Measurements from ENCODE around the gene RAB11FIP3. TPM values are rescaled to one million over a fixed set of nuclear protein-coding genes. Genes with fewer than 3 reads are reported as not detected.

Gene RAB11FIP3
- total RNA-seq, 1 experiment from 2014 or later = 12.8 TPM

DNA sequence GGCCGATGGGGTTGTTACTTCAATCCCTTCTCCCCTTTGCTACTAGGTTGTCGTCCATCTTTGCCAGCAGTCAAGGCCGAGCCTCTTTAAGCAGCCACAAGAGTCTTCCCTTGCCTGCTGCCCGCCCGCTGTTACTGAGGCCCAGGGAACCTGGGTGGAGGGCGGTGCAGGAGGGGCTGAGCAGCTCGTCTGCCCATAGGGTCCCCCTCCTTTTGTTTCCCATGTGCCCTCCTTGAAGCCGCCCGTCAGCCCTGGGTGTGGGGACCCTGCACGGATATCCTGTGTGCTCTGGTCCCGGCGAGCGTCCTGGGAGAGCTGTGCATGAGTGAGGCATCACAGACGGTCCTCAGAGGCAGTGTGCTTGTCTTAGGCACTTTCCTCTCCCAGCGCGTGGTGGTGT is 64.2 kb downstream of the RAB11FIP3 start:
- TF ChIP-seq, protein P1, sequence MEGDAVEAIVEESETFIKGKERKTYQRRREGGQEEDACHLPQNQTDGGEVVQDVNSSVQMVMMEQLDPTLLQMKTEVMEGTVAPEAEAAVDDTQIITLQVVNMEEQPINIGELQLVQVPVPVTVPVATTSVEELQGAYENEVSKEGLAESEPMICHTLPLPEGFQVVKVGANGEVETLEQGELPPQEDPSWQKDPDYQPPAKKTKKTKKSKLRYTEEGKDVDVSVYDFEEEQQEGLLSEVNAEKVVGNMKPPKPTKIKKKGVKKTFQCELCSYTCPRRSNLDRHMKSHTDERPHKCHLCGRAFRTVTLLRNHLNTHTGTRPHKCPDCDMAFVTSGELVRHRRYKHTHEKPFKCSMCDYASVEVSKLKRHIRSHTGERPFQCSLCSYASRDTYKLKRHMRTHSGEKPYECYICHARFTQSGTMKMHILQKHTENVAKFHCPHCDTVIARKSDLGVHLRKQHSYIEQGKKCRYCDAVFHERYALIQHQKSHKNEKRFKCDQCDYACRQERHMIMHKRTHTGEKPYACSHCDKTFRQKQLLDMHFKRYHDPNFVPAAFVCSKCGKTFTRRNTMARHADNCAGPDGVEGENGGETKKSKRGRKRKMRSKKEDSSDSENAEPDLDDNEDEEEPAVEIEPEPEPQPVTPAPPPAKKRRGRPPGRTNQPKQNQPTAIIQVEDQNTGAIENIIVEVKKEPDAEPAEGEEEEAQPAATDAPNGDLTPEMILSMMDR (IDR thresholded peaks at IDR 0.05 in 2 of 3, conservative IDR thresholded peaks at IDR 0.05 in 1 of 3; ENCODE audit: borderline replicate concordance in 1 of 3, insufficient read depth in 1 of 3, low read depth in 2 of 3, low read length in 2 of 3) = no peak
- TF ChIP-seq POLR2AphosphoS5 (IDR thresholded peaks at IDR 0.05; ENCODE audit: low read depth, low read length) (no peak), ZNF274 (IDR thresholded peaks at IDR 0.05; ENCODE audit: low read depth, low read length) (no peak), YY1 (IDR thresholded peaks at IDR 0.05; ENCODE audit: extremely low read depth, insufficient replicate concordance, low read depth, low read length) (no peak), ELF1 (IDR thresholded peaks at IDR 0.05; ENCODE audit: borderline replicate concordance, low read depth) (no peak), SP1 (IDR thresholded peaks at IDR 0.05; ENCODE audit: low read depth) (no peak), SRF (IDR thresholded peaks at IDR 0.05; ENCODE audit: low read depth) (no peak), CBX3 (IDR thresholded peaks at IDR 0.05; ENCODE audit: low read depth) (no peak), CEBPB (IDR thresholded peaks at IDR 0.05; ENCODE audit: low read depth) (no peak), EGR1 (IDR thresholded peaks at IDR 0.05; ENCODE audit: low read depth) (no peak), FOSL1 (IDR thresholded peaks at IDR 0.05; ENCODE audit: low read depth) (no peak), RAD21 (IDR thresholded peaks at IDR 0.05; ENCODE audit: low read depth) (no peak), EZH2 (IDR thresholded peaks at IDR 0.05) (no peak), EZH2phosphoT487 (IDR thresholded peaks at IDR 0.05; ENCODE audit: borderline replicate concordance) (no peak), ZFX (IDR thresholded peaks at IDR 0.05) (no peak), TCF7L2 (IDR thresholded peaks at IDR 0.05; ENCODE audit: borderline replicate concordance, extremely low read depth, insufficient read depth, insufficient read length) (no peak)
- TF ChIP-seq, protein P2, sequence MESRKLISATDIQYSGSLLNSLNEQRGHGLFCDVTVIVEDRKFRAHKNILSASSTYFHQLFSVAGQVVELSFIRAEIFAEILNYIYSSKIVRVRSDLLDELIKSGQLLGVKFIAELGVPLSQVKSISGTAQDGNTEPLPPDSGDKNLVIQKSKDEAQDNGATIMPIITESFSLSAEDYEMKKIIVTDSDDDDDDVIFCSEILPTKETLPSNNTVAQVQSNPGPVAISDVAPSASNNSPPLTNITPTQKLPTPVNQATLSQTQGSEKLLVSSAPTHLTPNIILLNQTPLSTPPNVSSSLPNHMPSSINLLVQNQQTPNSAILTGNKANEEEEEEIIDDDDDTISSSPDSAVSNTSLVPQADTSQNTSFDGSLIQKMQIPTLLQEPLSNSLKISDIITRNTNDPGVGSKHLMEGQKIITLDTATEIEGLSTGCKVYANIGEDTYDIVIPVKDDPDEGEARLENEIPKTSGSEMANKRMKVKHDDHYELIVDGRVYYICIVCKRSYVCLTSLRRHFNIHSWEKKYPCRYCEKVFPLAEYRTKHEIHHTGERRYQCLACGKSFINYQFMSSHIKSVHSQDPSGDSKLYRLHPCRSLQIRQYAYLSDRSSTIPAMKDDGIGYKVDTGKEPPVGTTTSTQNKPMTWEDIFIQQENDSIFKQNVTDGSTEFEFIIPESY (IDR thresholded peaks at IDR 0.05; ENCODE audit: extremely low read depth, insufficient replicate concordance, low read length) = no peak
- TF ChIP-seq, protein P3, sequence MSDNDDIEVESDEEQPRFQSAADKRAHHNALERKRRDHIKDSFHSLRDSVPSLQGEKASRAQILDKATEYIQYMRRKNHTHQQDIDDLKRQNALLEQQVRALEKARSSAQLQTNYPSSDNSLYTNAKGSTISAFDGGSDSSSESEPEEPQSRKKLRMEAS (IDR thresholded peaks at IDR 0.05) = no peak
- TF ChIP-seq, protein P4, sequence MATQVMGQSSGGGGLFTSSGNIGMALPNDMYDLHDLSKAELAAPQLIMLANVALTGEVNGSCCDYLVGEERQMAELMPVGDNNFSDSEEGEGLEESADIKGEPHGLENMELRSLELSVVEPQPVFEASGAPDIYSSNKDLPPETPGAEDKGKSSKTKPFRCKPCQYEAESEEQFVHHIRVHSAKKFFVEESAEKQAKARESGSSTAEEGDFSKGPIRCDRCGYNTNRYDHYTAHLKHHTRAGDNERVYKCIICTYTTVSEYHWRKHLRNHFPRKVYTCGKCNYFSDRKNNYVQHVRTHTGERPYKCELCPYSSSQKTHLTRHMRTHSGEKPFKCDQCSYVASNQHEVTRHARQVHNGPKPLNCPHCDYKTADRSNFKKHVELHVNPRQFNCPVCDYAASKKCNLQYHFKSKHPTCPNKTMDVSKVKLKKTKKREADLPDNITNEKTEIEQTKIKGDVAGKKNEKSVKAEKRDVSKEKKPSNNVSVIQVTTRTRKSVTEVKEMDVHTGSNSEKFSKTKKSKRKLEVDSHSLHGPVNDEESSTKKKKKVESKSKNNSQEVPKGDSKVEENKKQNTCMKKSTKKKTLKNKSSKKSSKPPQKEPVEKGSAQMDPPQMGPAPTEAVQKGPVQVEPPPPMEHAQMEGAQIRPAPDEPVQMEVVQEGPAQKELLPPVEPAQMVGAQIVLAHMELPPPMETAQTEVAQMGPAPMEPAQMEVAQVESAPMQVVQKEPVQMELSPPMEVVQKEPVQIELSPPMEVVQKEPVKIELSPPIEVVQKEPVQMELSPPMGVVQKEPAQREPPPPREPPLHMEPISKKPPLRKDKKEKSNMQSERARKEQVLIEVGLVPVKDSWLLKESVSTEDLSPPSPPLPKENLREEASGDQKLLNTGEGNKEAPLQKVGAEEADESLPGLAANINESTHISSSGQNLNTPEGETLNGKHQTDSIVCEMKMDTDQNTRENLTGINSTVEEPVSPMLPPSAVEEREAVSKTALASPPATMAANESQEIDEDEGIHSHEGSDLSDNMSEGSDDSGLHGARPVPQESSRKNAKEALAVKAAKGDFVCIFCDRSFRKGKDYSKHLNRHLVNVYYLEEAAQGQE (IDR thresholded peaks at IDR 0.05; ENCODE audit: low read depth) = no peak
- no peak overlapping the region for H2AFZ ChIP-seq (ENCODE audit: low read depth, low read length, poor library complexity, severe bottlenecking)
- CTCF ChIA-PET = no interaction called here
- H3K9me2 ChIP-seq (ENCODE audit: insufficient read depth) = no peaks in the 10 kb centered on the region
- no peaks in the 10 kb centered on the region for H3K79me2 ChIP-seq (ENCODE audit: insufficient read depth, low read length)
- no peaks in the 10 kb centered on the region for H3K27me3 ChIP-seq (ENCODE audit: insufficient read depth, low read length)
- DNase-seq (ENCODE audit: low read depth, low spot score) = no peak
- no peaks in the 10 kb centered on the region for H3K4me1 ChIP-seq (ENCODE audit: control insufficient read depth in 1 of 2, insufficient read depth in 2 of 2, low read length in 2 of 2)
- POLR2A ChIA-PET = no interaction called here
- no peak for ATAC-seq
- no peaks in the 10 kb centered on the region for H4K20me1 ChIP-seq (ENCODE audit: insufficient read depth)
- H3K4me2 ChIP-seq (ENCODE audit: low read length) = no peak overlapping the region
- H3K9ac ChIP-seq (ENCODE audit: low read length) = no peak overlapping the region
- no peaks in the 10 kb centered on the region for H3K9me3 ChIP-seq (ENCODE audit: control insufficient read depth in 1 of 2, insufficient read depth in 1 of 2, low read depth in 1 of 2, low read length in 2 of 2)
- intact Hi-C loops (cut with micrococcal nuclease) = loop anchor here (10.0 kb wide), 1 partner anchor 95 kb away; the partner anchor contains the start of gene NME4
- RAD21 ChIA-PET (ENCODE audit: low non-redundant PET in 1 of 2, low total read pairs in 2 of 2, uncharacterized antibody in 2 of 2, unreplicated experiment in 2 of 2) = no interaction called here
- no peak overlapping the region for H3K4me3 ChIP-seq (replicated peaks in 1 of 2; ENCODE audit: low read depth in 1 of 2, low read length in 2 of 2)
- H3K36me3 ChIP-seq (ENCODE audit: control insufficient read depth in 1 of 2, insufficient read depth in 2 of 2, low read length in 2 of 2) = no peaks in the 10 kb centered on the region; a peak in 1 of 4 replicates
- no TSS peak for BruUV-seq (replicated peaks)
- H3K27ac ChIP-seq (ENCODE audit: low read depth, low read length) = no peak overlapping the region
